SK-MEL-5 (cell line): ENCODE results near the gene UNC13C. TPM values are rescaled to one million over a fixed set of nuclear protein-coding genes. Genes with fewer than 3 reads are reported as not detected.

Experiments
- DNase-seq: peaks from one replicate; pipeline ENCODE4 v3.0.0-alpha.2; 2016; ENCODE audit warnings: low read depth, low spot score
- in situ Hi-C: cut with HindIII; loops from 2 replicates; pipeline ENCODE4 v1.10.0; 2016; ENCODE audit warnings: low sequenced_read_pairs, high pct_unique_total_duplicates, low pct_unique_long_range_greater_than_20kb
- total RNA-seq: library from RNA; depleted of rRNA; stranded (reverse); fragments of >200 nt; shearing (Covaris generic); gene quantifications from 2 replicates; pipeline ENCODE4 v1.2.3, GENCODE V29; 2014

Gene UNC13C
- total RNA-seq, 1 experiment from 2014 or later: not detected

- in situ Hi-C loops: no loop called here
- no peak for DNase-seq
Observed at GRCh38 chr15:54007256-54007655, 29.0 kb downstream of the UNC13C start.

GRCh38 chr15:54011656-54012055, 33.4 kb downstream of the UNC13C start:
- no peak for DNase-seq
- in situ Hi-C loops: no loop called here

GRCh38 chr15:54014067-54014655, 35.9 kb downstream of the UNC13C start:
- no peak for DNase-seq
- in situ Hi-C loops: no loop called here

GRCh38 chr15:54017251-54017650, 39.0 kb downstream of the UNC13C start:
- no peak for DNase-seq
- in situ Hi-C loops: no loop called here

- in situ Hi-C loops: no loop called here
- DNase-seq: no peak
Observed at GRCh38 chr15:54017959-54018358, 39.7 kb downstream of the UNC13C start.

GRCh38 chr15:54026258-54026657, 48.0 kb downstream of the UNC13C start:
- in situ Hi-C loops: no loop called here
- no peak for DNase-seq

GRCh38 chr15:54026891-54027290, 48.6 kb downstream of the UNC13C start:
- DNase-seq: peak; percentile 26
- in situ Hi-C loops: no loop called here

- in situ Hi-C loops: no loop called here
Observed at GRCh38 chr15:54029081-54029480, 50.8 kb downstream of the UNC13C start.

GRCh38 chr15:54032066-54032465, 53.8 kb downstream of the UNC13C start:
- no peak for DNase-seq
- in situ Hi-C loops: no loop called here

More at GRCh38 chr15:54029081-54029480, 50.8 kb downstream of the UNC13C start:
- peak; percentile 42 for DNase-seq

- in situ Hi-C loops: no loop called here
- DNase-seq: no peak
Observed at GRCh38 chr15:54033356-54033860, 55.2 kb downstream of the UNC13C start.

- no peak for DNase-seq
- in situ Hi-C loops: no loop called here
Observed at GRCh38 chr15:54033869-54034458, 55.7 kb downstream of the UNC13C start.

- in situ Hi-C loops: no loop called here
- no peak for DNase-seq
Observed at GRCh38 chr15:54035616-54036015, 57.4 kb downstream of the UNC13C start.

GRCh38 chr15:54045397-54045796, 67.2 kb downstream of the UNC13C start:
- no peak for DNase-seq
- in situ Hi-C loops: no loop called here

GRCh38 chr15:54046093-54046492, 67.9 kb downstream of the UNC13C start:
- no peak for DNase-seq
- in situ Hi-C loops: no loop called here

- in situ Hi-C loops: no loop called here
- no peak for DNase-seq
Observed at GRCh38 chr15:54064365-54064764, 86.1 kb downstream of the UNC13C start.

- in situ Hi-C loops: no loop called here
- no peak for DNase-seq
Observed at GRCh38 chr15:54066403-54066802, 88.2 kb downstream of the UNC13C start.

GRCh38 chr15:54082836-54083492, 104.7 kb downstream of the UNC13C start:
- in situ Hi-C loops: no loop called here

GRCh38 chr15:54083501-54083900, 105.3 kb downstream of the UNC13C start:
- in situ Hi-C loops: no loop called here
- no peak for DNase-seq

More at GRCh38 chr15:54082836-54083492, 104.7 kb downstream of the UNC13C start:
- peak; percentile 47 for DNase-seq

- DNase-seq: no peak
- in situ Hi-C loops: no loop called here
Observed at GRCh38 chr15:54083991-54084390, 105.8 kb downstream of the UNC13C start.
